Tibial artery (tissue), 4 donors: ENCODE results near the gene ZNF514.

ENCODE experiments used
- DNase-seq, 2 donors: peaks; one replicate each; pipeline ENCODE4 v3.0.0-alpha.2; 2019
- H3K27ac ChIP-seq, 2 donors: fragments of 200-600 bp; sonication (generic) in 1 of 2; 1 replicate in 1 of 2; 2 replicates in 1 of 2; pipeline ENCODE4 v1.5.1; 2018 to 2019; ENCODE audit warnings: mild to moderate bottlenecking in 1 of 2
- H3K27me3 ChIP-seq, 2 donors: fragments of 200-600 bp; sonication (generic) in 1 of 2; one replicate each; pipeline versions ENCODE4 v1.5.1 to v1.6.0; 2016 to 2019
- H3K36me3 ChIP-seq, 3 donors: fragments of 200-600 bp; sonication (generic) in 2 of 3; one replicate each; pipeline ENCODE4 v1.5.1; 2016 to 2019; ENCODE audit warnings: mild to moderate bottlenecking in 2 of 3
- H3K4me1 ChIP-seq, 4 donors: fragments of 200-600 bp; sonication (generic) in 2 of 4; 1 replicate in 3 of 4; 2 replicates in 1 of 4; pipeline ENCODE4 v1.5.1; 2016 to 2019
- H3K4me3 ChIP-seq, 2 donors: fragments of 200-600 bp; sonication (generic) in 1 of 2; 1 replicate in 1 of 2; 2 replicates in 1 of 2; pipeline ENCODE4 v1.5.1; 2018 to 2019; ENCODE audit warnings: mild to moderate bottlenecking in 2 of 2
- H3K9me3 ChIP-seq, 3 donors: fragments of 200-600 bp; sonication (generic) in 1 of 3; one replicate each; pipeline ENCODE4 v1.5.1; 2016 to 2019
- intact Hi-C: fragments of 100-400 bp; cut with DNase I; formaldehyde crosslinking; loops from one replicate; pipeline ENCODE4 v1.15.0; 2023; ENCODE audit warnings: low total_unique reads
- TF ChIP-seq, protein P1 (sequence below), 2 experiments: fragments of 200-600 bp in 1 of 2; fragments of 450-650 bp in 1 of 2; IDR thresholded peaks; one replicate each; pipeline ENCODE4 v1.5.1; 2017 to 2019; ENCODE audit warnings: antibody characterized with exemption in 2 of 2, mild to moderate bottlenecking in 1 of 2, moderate library complexity in 1 of 2

ZNF514 gene

DNA sequence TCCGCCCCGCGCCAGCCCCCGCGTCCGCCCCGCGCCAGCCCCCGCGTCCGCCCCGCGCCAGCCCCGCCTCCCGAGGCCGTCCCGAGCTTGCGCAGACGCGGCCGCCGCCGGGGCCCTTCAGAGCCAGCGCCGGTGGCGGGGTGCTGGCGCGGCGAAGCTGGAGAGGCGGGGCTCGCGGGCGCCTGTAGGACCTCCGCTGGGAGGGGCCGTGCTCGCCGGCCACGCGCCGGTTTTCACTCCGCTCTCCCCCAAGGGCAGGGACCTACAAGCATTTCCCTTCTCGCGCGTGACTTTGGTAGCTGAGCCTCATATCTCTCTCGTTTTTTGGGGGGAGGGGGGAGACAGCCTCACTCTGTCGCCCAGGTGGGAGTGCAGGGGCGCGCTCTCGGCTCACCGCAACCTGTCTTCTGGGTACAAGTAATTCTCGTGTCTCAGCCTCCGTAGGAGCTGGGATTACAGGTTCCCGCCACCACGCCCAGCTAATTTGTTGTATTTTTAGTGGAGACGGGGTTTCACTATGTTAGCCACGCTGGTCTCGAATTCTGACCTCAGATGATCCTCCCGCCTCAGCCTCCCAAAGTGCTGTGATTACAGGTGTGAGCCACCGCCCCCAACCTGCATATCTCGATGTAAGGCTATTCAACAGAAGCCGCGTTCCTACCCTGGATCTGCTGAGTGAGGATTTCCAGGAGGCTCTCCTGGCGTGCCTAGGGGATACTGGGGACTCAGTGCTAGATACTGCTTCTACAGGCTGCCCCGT is at the start of gene ZNF514:
TSS of gene ZNF514 (minus strand) at position 159 of the 760 bp plus-strand sequence. CDS start 6,595 bp downstream, outside the sequence.
- Histone ChIP-seq H3K9me3 (no peaks in the 10 kb centered on the region), H3K4me1 (peaks cover 0 to 24% (median 17%) of the 10 kb centered on the region in 4 donors), H3K27me3 (no peaks in the 10 kb centered on the region), H3K27ac (peak within 1 kb of the TSS; percentile 90 to 92), H3K36me3 (peaks cover 19 to 27% (median 20%) of the 10 kb centered on the region in 3 donors), H3K4me3 (peak within 1 kb of the TSS; percentile 82 to 87)
- DNase-seq: peak; percentile 77 to 90
- intact Hi-C loops: loop anchor here (5.0 kb wide), 1 partner anchor 38 kb away; the partner anchor contains the start of gene MRPS5
- TF ChIP-seq, protein P1, sequence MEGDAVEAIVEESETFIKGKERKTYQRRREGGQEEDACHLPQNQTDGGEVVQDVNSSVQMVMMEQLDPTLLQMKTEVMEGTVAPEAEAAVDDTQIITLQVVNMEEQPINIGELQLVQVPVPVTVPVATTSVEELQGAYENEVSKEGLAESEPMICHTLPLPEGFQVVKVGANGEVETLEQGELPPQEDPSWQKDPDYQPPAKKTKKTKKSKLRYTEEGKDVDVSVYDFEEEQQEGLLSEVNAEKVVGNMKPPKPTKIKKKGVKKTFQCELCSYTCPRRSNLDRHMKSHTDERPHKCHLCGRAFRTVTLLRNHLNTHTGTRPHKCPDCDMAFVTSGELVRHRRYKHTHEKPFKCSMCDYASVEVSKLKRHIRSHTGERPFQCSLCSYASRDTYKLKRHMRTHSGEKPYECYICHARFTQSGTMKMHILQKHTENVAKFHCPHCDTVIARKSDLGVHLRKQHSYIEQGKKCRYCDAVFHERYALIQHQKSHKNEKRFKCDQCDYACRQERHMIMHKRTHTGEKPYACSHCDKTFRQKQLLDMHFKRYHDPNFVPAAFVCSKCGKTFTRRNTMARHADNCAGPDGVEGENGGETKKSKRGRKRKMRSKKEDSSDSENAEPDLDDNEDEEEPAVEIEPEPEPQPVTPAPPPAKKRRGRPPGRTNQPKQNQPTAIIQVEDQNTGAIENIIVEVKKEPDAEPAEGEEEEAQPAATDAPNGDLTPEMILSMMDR (IDR thresholded peaks at IDR 0.05): no peak

DNA sequence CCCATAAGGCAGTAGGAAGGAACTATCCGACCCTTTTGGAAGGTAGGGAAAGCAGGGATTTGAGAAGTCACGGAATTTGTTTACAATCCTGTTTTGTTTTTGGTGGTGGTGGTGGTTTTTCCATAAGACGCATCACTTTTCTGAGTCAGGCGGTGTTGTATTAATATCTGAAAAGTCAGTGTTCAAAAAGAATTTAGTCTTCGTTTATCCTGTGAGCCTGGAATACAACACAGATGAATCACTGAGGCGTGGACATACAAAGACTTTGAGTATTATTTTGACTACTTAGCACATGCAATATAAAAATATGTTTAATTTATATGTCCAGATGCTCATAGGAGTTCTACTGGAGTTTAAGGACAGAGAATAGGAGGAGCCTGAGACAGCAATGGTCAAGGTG is 48.5 kb upstream of the ZNF514 start:
- TF ChIP-seq, protein P1 (IDR thresholded peaks at IDR 0.05): no peak
- intact Hi-C loops: no loop called here

DNA sequence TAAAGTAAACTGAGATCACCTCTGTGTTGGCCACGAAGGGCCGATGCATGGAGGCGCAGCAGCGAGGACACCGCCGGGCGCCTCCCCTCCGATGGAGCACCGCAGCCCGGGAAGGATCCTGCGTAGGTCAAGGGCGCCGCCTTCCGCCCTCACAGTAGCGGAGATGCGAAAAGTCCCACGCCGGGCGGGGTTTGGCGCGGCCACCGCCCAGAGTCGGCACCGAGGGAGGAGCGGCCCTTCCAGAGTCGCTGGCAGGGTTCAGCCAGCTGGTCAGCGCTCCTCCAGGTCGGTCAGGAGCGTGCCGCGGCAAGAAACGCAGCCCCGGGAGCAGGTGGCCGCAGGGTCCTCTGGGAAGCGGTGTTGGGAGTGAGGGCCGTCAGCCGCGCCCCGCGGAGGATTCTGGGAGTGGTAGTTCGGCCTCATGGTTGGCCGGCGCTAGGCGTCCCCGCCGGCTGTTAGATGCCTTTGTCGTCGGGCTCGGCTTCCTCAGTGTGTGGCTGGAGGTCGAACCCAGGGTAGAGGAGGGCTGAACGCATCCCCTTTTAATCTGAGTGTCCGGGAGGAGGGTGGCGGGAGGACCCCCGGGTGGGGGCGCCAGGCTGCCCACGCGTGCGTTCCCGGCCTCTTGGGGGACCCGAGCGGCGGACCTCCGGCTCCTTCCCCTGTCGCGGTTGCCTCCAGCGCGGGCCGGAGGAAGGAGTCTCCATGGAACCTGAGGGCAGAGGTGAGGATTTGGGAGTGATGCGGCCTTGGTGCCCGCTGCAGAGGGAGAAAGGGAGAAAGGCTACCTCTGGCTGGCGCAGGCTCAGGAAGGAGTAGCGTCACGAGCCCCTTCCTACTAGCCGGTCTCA is 47.7 kb upstream of the ZNF514 start, which contains the start of gene ZNF892:
TSS of gene ZNF892 (plus strand) at position 411 of the 851 bp plus-strand sequence. CDS start at position 706, 295 bp downstream.
- Histone ChIP-seq H3K4me1 (peaks cover 0 to 24% (median 9%) of the 10 kb centered on the region in 4 donors), H3K4me3 (peak within 1 kb of the TSS; percentile 64 to 67), H3K9me3 (peaks cover 0 to 25% (median 13%) of the 10 kb centered on the region in 3 donors), H3K27ac (peak within 1 kb of the TSS; percentile 93), H3K36me3 (peaks cover 21 to 31% (median 23%) of the 10 kb centered on the region in 3 donors), H3K27me3 (no peaks in the 10 kb centered on the region)
- DNase-seq: peak; percentile 90 to 93
- intact Hi-C loops: no loop called here
- TF ChIP-seq, protein P1 (IDR thresholded peaks at IDR 0.05): peak in 1 of 2 experiments; percentile 21

More for the DNA sequence above, 48.5 kb upstream of the ZNF514 start:
- H3K4me1 ChIP-seq: peaks cover 0 to 24% (median 9%) of the 10 kb centered on the region in 4 donors
- H3K4me3 ChIP-seq: peak overlapping the region; percentile 64 to 67
- no peaks in the 10 kb centered on the region for H3K27me3 ChIP-seq
- peaks cover 0 to 33% (median 19%) of the 10 kb centered on the region in 3 donors for H3K9me3 ChIP-seq
- DNase-seq: no peak
- peak overlapping the region; percentile 93 for H3K27ac ChIP-seq
- H3K36me3 ChIP-seq: peaks cover 29 to 39% (median 30%) of the 10 kb centered on the region in 3 donors

DNA sequence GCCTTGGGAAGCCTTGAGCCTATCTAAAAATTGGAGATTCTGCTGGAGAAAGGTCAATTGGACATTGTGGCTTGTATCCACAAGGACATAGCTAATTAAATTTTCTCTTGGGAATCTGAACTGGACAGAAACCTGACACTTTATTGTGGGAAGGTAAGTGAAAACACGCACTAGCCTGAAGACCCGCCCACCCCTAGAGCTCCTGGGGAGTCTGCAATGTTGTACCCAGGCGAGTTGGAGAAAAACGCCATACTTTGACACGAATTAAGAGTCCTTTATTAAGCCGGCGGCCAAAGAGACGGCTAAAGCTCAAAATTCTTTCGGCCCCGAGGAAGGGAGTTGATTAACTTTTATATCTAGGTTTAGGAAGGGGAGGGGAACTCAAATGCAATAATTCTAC is 46.4 kb upstream of the ZNF514 start:
- intact Hi-C loops: no loop called here
- no peak for DNase-seq
- TF ChIP-seq, protein P1 (IDR thresholded peaks at IDR 0.05): no peak
- peak overlapping the region in 1 of 2 donors; percentile 67 for H3K4me3 ChIP-seq
- H3K9me3 ChIP-seq: peaks cover 0 to 13% (median under 1%) of the 10 kb centered on the region in 3 donors
- H3K27ac ChIP-seq: no peak overlapping the region
- peaks cover 0 to 24% (median 9%) of the 10 kb centered on the region in 4 donors for H3K4me1 ChIP-seq
- peaks cover 9 to 19% (median 10%) of the 10 kb centered on the region in 3 donors for H3K36me3 ChIP-seq
- no peaks in the 10 kb centered on the region for H3K27me3 ChIP-seq

GRCh38 chr2:95204396-95204795 is 44.7 kb upstream of the ZNF514 start:
- TF ChIP-seq, protein P1 (IDR thresholded peaks at IDR 0.05): no peak
- Histone ChIP-seq H3K27me3 (no peaks in the 10 kb centered on the region), H3K27ac (no peak overlapping the region), H3K36me3 (peaks cover 0 to 4% (median 0%) of the 10 kb centered on the region in 3 donors), H3K4me1 (peaks cover 0 to 24% (median 9%) of the 10 kb centered on the region in 4 donors), H3K4me3 (no peak overlapping the region), H3K9me3 (peaks cover 0 to 3% (median 0%) of the 10 kb centered on the region in 3 donors)
- intact Hi-C loops: no loop called here
- DNase-seq: no peak
